Measurements from ENCODE around the gene M6PR.

The M6PR gene

GRCh38 chr12:8949342-8950220, at the start of gene M6PR:
TSS of gene M6PR (minus strand) at chr12:8949645. CDS start at chr12:8946404, 3,241 bp downstream.
- peak; percentile 98 for DNase-seq (ENCODE audit: low read depth)

GRCh38 chr12:8996682-8997405, 47.4 kb upstream of the M6PR start:
- peak; percentile 7 for DNase-seq (ENCODE audit: low read depth)

GRCh38 chr12:8995021-8995775, 45.8 kb upstream of the M6PR start:
- DNase-seq (ENCODE audit: low read depth), result no peak

- no peak for DNase-seq (ENCODE audit: low read depth)
Measured at GRCh38 chr12:8993827-8994226, 44.4 kb upstream of the M6PR start.

DNA sequence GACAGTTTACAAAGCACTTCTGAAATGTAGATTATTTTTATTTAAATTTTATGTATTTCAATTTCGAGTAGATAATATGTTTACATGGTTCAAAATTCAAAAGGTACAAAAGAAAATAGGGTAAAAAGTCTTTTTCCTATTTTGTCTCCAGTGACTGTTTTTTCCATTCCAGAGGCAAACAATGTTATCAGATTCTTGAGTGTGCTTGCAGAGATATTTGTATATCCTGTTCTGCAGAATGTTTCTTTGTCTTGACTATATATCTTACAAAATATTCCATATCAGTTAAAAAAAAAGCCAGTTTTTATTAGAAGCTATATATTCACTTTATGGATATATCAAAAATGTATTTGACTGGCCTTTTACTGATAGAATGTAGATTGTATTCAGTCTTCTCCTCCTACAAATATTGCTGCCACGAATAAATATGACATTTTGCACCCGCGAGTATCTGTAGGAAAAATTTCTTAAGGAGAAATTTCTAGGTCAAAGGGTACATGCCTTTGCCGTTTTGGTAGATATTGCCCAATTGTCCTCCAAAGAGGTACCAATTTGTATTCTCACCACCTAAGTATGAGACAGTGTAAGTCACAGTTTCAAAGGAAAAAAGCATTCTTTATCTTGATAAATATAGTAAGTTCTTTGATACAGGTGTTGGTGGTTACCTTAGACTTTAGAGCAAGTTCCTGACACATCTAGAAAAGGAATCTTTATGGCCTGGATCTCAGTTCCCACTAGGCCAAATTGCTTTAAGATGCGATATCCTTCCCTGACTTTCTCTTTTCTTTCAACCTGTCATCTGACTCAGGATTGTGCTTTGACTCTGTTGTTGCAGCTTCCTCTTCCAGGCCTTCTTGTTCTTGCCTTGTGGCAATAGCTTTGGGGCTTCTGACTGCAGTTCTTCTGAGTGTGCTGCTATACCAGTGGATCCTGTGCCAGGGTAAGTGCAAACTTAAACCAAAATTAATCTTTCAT, 42.2 kb upstream of the M6PR start:
- DNase-seq (ENCODE audit: low read depth), result no peak

GRCh38 chr12:8989413-8989812, 40.0 kb upstream of the M6PR start, which contains the start of gene KLRG1:
TSS of gene KLRG1 (plus strand) at chr12:8989546. CDS start at chr12:8989636, 90 bp downstream.
- DNase-seq (ENCODE audit: low read depth), result no peak

DNA sequence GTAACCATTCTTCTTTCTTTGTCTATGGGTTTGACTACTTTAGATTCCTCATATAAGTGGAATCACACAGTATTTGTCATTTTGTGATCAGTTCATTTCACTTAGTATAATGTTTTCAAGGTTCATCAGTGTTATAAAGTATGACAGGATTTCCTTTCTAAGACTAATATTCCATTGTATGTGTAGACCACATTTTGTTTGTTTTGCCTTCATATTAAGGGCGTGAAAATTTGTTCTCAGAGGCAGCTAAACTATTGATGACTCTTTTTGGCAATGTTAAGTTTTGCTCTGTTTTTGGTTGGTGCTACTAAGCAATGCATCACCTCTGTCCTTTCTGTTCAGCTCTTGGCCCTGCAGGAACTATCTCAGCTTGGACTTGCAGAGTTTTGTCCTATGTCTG, 38.2 kb upstream of the M6PR start:
- no peak for DNase-seq (ENCODE audit: low read depth)

GRCh38 chr12:8987163-8987562, 37.7 kb upstream of the M6PR start:
- DNase-seq (ENCODE audit: low read depth), result no peak

- no peak for DNase-seq (ENCODE audit: low read depth)
Measured at GRCh38 chr12:8985213-8985754, 35.8 kb upstream of the M6PR start.

- no peak for DNase-seq (ENCODE audit: low read depth)
Measured at GRCh38 chr12:8980137-8980536, 30.7 kb upstream of the M6PR start.

DNA sequence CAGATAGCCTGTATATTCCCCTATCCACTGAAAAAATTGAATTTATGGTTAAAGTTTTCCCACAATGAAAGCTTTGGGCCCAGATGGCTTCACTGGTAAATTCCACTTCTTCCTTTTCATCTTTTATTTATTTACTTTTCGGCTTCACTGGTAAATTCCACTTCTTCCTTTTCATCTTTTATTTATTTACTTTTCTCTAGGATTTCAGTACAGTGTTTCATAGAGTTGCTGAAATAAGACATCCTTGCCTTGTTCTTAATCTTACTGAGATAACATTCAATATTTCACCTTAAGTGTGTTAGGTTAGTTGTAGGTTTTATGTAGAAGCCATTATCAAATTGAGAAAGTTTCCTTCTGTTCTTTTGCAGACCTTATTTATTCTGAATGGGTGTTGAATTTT, 21.0 kb upstream of the M6PR start:
- DNase-seq (ENCODE audit: low read depth), result no peak

DNA sequence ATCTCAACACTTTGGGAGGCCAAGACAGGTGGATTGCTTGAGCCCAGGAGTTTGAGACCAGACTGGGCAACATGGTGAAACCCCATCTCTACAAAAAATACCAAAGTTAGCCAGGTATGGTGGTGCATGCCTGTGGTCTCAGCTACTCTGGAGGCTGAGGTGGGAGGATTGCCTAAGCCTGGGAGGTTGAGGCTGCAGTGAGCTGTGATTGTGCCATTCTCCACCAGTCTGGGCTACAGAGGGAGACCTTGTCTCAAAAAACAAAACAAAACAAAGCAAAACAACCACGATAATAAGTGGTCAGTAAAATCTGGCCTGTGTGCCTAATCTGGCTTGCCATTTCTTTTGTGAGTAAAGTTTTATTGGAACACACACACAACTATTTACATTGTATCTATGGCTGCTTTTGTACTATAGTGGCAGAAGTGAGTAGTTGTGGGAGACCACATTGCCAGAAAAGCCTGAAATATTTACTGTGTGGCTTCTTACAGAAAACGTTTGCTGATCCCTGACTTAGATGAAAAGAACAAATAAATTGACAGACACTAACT, 20.5 kb upstream of the M6PR start:
- DNase-seq (ENCODE audit: low read depth), result no peak

GRCh38 chr12:8968761-8969160, 19.3 kb upstream of the M6PR start:
- DNase-seq (ENCODE audit: low read depth), result no peak

- DNase-seq (ENCODE audit: low read depth), result no peak
Measured at GRCh38 chr12:8960176-8960575, 10.7 kb upstream of the M6PR start.

DNA sequence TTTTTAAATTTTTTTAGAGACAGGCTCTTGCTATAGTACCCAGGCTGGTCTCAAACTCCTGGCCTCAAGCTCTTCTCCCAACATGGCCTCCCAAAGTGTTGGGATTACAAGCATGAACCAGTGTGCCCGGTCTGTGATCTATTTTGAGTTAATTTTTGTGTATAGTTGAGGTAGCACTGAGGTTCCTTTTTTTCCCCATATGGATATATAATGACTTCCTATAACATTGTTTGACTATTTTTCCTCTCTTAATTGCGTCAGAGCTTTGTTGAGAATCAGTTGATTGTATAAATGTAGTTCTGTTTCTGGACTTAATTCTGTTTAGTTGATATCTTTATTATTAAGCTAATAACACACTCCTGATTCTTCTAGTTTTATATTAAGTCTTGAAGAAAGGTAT, 8.6 kb upstream of the M6PR start:
- DNase-seq (ENCODE audit: low read depth), result no peak

- DNase-seq (ENCODE audit: low read depth), result no peak
Measured at GRCh38 chr12:8957561-8957960, 8.1 kb upstream of the M6PR start.

DNA sequence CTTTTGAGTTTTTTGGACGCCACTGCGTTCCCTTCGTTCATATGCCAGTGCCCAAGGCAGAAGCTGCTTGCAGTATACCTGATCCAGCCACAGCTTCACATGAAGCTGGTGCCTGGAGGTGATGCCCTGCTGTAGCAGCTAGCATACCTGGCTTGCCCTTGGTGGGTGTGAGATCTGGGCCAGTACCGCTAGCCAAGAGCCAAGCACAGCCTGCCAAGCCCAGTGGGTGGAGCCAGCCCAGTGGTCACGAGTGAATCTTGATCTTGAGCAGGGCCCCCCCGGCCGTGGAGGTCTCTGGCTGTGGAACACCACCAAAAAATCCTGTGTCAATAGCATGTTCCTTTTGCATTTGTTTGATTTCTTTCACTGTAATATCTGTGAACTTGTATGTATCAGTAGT, 7.3 kb upstream of the M6PR start:
- no peak for DNase-seq (ENCODE audit: low read depth)

DNA sequence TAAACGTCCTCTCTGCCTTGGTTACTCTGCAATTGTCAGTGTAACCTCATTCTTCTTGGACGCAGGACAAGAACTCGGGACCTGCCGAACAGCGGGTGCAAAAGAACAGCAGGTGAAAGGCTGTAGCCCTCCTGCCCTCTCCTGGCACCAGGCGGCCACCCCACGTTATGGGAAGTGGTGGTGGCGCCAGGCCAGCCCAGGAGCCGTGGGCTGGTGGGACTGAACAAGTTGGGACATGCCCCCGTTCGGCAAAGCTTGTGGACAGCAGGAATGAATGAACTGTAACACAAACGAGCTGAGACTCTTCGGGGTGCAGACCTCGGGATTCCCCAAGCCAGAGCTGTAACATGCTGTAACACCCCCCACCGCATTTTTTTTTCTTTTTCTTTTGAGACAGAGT, 6.6 kb upstream of the M6PR start:
- no peak for DNase-seq (ENCODE audit: low read depth)

DNA sequence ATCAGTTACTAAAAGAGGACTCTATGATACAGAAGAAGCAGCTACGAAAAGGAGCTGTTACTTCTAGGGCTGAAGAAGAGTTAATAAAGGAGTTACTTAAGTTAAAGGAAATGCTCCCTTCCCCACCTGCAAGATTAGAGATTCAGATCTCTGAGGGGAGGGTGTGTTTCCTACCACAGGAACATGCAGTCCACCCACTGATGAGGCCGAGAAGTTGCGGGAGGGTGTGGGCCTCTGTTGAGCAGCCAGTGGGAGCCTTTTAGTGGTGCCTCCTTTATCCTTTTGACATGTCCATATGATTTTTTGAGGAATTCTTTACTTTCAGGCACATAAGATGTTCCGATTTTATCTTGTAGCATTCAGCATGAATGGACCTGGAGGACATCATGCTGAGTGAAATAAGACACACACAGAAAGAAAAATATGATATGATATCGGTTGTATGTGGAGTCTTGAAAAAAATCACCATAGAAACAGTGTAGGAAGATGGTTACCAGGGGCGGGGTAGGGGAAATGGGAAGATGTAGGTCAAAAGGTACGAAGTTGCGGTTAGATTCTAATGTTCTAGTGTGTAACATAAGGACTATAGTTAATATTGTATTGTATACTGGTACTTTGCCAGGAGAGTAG, 4.4 kb upstream of the M6PR start:
- no peak for DNase-seq (ENCODE audit: low read depth)

DNA sequence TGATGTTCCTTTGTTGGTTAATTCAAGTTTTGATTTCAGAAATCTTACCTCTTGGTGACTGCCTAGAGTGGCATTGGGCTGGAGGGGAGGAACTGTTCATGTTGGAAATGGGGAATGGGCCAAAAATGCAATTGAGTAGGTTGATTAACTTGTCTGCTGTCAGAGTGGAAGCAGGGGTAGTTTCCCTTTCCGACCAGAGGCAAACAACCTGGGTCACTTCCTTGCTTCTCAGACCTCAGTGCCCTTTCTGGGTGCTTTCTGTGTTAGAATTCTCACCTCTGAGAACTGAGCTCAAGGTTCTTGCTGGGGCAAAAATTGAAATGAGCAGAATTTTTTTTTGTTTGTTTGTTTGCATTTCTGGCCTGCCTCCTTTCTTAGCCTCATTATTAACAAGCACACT, 2.3 kb upstream of the M6PR start:
- DNase-seq (ENCODE audit: low read depth), result no peak

Measured in HS-27A (cell line).